Measurements from ENCODE around the gene RANBP17. TPM values are rescaled to one million over a fixed set of nuclear protein-coding genes. Genes with fewer than 3 reads are reported as not detected.

The RANBP17 gene
- polyA plus RNA-seq, 1 donor from 2014 or later, result 25.5 TPM

DNA sequence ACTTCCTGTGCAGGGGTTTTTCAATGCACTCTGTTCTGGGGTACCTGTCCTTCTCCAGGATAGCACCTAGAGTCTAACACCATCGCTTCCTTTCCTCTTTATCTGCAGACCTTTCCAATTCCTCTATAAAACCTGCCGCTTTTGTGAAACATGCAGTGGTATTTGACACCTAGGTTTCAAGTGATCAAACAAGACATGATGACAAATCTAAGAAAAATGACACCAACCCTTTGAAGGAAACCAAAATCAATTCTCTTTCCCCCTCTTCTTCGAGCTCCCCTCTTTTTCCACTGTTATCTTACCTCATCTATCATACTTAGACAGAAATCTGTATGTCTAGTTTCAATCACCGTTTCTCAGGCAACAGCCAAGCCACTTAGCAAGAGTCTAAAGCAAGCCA is 25.6 kb upstream of the RANBP17 start:
- Histone ChIP-seq H3K9me2 (ENCODE audit: insufficient read depth, low read length) (no peaks in the 10 kb centered on the region), H3K9ac (ENCODE audit: low read length) (no peak overlapping the region), H3K4me2 (ENCODE audit: low read length) (no peak overlapping the region), H3F3A (ENCODE audit: insufficient read depth, low read length, poor library complexity, severe bottlenecking) (no peaks in the 10 kb centered on the region), H3K9me3 (ENCODE audit: low read length) (no peaks in the 10 kb centered on the region), H3K4me3 (ENCODE audit: low read length) (no peak overlapping the region), H2AFZ (ENCODE audit: low read depth, low read length) (no peak overlapping the region), H4K20me1 (ENCODE audit: insufficient read depth) (no peaks in the 10 kb centered on the region), H3K79me2 (replicated peaks; ENCODE audit: insufficient read depth, low read length) (no peaks in the 10 kb centered on the region), H3K27me3 (ENCODE audit: insufficient read depth, low read depth, low read length) (no peaks in the 10 kb centered on the region), H3K27ac (ENCODE audit: low read length) (no peak overlapping the region), H3K36me3 (ENCODE audit: insufficient read depth, low read length) (no peaks in the 10 kb centered on the region)
- TF ChIP-seq TAF1 (IDR thresholded peaks at IDR 0.05; ENCODE audit: low read depth) (no peak), MXI1 (conservative IDR thresholded peaks at IDR 0.05; ENCODE audit: poor library complexity, severe bottlenecking) (no peak), RAD21 (conservative IDR thresholded peaks at IDR 0.05) (no peak), CTCF (IDR thresholded peaks at IDR 0.05; ENCODE audit: poor library complexity, severe bottlenecking) (no peak)
- TF ChIP-seq, protein P1, sequence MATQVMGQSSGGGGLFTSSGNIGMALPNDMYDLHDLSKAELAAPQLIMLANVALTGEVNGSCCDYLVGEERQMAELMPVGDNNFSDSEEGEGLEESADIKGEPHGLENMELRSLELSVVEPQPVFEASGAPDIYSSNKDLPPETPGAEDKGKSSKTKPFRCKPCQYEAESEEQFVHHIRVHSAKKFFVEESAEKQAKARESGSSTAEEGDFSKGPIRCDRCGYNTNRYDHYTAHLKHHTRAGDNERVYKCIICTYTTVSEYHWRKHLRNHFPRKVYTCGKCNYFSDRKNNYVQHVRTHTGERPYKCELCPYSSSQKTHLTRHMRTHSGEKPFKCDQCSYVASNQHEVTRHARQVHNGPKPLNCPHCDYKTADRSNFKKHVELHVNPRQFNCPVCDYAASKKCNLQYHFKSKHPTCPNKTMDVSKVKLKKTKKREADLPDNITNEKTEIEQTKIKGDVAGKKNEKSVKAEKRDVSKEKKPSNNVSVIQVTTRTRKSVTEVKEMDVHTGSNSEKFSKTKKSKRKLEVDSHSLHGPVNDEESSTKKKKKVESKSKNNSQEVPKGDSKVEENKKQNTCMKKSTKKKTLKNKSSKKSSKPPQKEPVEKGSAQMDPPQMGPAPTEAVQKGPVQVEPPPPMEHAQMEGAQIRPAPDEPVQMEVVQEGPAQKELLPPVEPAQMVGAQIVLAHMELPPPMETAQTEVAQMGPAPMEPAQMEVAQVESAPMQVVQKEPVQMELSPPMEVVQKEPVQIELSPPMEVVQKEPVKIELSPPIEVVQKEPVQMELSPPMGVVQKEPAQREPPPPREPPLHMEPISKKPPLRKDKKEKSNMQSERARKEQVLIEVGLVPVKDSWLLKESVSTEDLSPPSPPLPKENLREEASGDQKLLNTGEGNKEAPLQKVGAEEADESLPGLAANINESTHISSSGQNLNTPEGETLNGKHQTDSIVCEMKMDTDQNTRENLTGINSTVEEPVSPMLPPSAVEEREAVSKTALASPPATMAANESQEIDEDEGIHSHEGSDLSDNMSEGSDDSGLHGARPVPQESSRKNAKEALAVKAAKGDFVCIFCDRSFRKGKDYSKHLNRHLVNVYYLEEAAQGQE (IDR thresholded peaks at IDR 0.05; ENCODE audit: borderline replicate concordance), result no peak

GRCh38 chr5:170843870-170844269 is 17.9 kb upstream of the RANBP17 start:
- TF ChIP-seq TAF1 (IDR thresholded peaks at IDR 0.05; ENCODE audit: low read depth) (no peak), CTCF (IDR thresholded peaks at IDR 0.05; ENCODE audit: poor library complexity, severe bottlenecking) (no peak), SMC3 (conservative IDR thresholded peaks at IDR 0.05; ENCODE audit: poor library complexity) (no peak), EP300 (conservative IDR thresholded peaks at IDR 0.05; ENCODE audit: poor library complexity, severe bottlenecking) (no peak), POLR2AphosphoS5 (IDR thresholded peaks at IDR 0.05) (no peak), EZH2 (IDR thresholded peaks at IDR 0.05; ENCODE audit: borderline replicate concordance, insufficient read depth, low read length, poor library complexity, severe bottlenecking) (no peak), RAD21 (conservative IDR thresholded peaks at IDR 0.05) (no peak), MXI1 (conservative IDR thresholded peaks at IDR 0.05; ENCODE audit: poor library complexity, severe bottlenecking) (no peak)
- TF ChIP-seq, protein P1 (IDR thresholded peaks at IDR 0.05; ENCODE audit: borderline replicate concordance), result no peak
- Histone ChIP-seq H3K9me2 (ENCODE audit: insufficient read depth, low read length) (no peaks in the 10 kb centered on the region), H3K79me2 (replicated peaks; ENCODE audit: insufficient read depth, low read length) (no peaks in the 10 kb centered on the region), H4K20me1 (ENCODE audit: insufficient read depth) (no peaks in the 10 kb centered on the region), H3K4me2 (ENCODE audit: low read length) (no peak overlapping the region), H3K9ac (ENCODE audit: low read length) (no peak overlapping the region), H3K27me3 (ENCODE audit: insufficient read depth, low read depth, low read length) (no peaks in the 10 kb centered on the region), H3F3A (ENCODE audit: insufficient read depth, low read length, poor library complexity, severe bottlenecking) (no peaks in the 10 kb centered on the region), H3K36me3 (ENCODE audit: insufficient read depth, low read length) (no peaks in the 10 kb centered on the region), H2AFZ (ENCODE audit: low read depth, low read length) (no peak overlapping the region), H3K4me3 (ENCODE audit: low read length) (no peak overlapping the region), H3K27ac (ENCODE audit: low read length) (no peak overlapping the region), H3K9me3 (ENCODE audit: low read length) (no peaks in the 10 kb centered on the region)
